Naive B cell (primary cell): ENCODE data around the gene ZNF668. TPM values are rescaled to one million over a fixed set of nuclear protein-coding genes. Genes with fewer than 3 reads are reported as not detected.
A peak's percentile ranks its signal among the peaks of the same experiment; 100 is the strongest.

Experiments
- ATAC-seq, 2 donors: fragments of 150-1000 bp; cut with Tn5 transposase; 2 replicates each; pipeline ENCODE4 v1.10.0; 2021; ENCODE audit warnings: low read depth in 2 of 2, mild to moderate bottlenecking in 2 of 2, moderate library complexity in 2 of 2
- DNase-seq: peaks from one replicate; pipeline ENCODE4 v3.0.0; 2022
- H3K27ac Mint-ChIP-seq, 6 donors: one replicate each; pipeline ENCODE4 v1.8.0; 2020 to 2022; ENCODE audit warnings: mild to moderate bottlenecking in 6 of 6, mixed read lengths in 6 of 6, moderate library complexity in 5 of 6, inconsistent platforms in 2 of 6
- H3K27me3 Mint-ChIP-seq, 3 donors: one replicate each; pipeline ENCODE4 v1.8.0; 2021 to 2022; ENCODE audit warnings: mixed read lengths in 3 of 3, mild to moderate bottlenecking in 1 of 3
- H3K36me3 Mint-ChIP-seq, 2 donors: one replicate each; pipeline ENCODE4 v1.8.0; 2020 to 2022; ENCODE audit warnings: mixed read lengths in 2 of 2, inconsistent platforms in 1 of 2, mild to moderate bottlenecking in 1 of 2
- H3K4me1 Mint-ChIP-seq, 3 donors: one replicate each; pipeline ENCODE4 v1.8.0; 2020 to 2022; ENCODE audit warnings: mixed read lengths in 3 of 3, inconsistent platforms in 1 of 3, mild to moderate bottlenecking in 1 of 3, moderate library complexity in 1 of 3
- H3K4me3 Mint-ChIP-seq, 8 donors: one replicate each; pipeline ENCODE4 v1.8.0; 2020 to 2022; ENCODE audit warnings: mild to moderate bottlenecking in 8 of 8, mixed read lengths in 8 of 8, moderate library complexity in 8 of 8, inconsistent platforms in 2 of 8
- H3K9me3 Mint-ChIP-seq, 7 donors: one replicate each; pipeline ENCODE4 v1.8.0; 2020 to 2022; ENCODE audit warnings: mixed read lengths in 7 of 7, mild to moderate bottlenecking in 5 of 7, inconsistent platforms in 2 of 7, moderate library complexity in 1 of 7
- polyA plus RNA-seq, 6 donors: library from polyadenylated mRNA; unstranded; fragments of 300-500 nt; fragmentation: Illumina TruSeq; gene quantifications; one replicate each; pipeline ENCODE4 v1.2.3, GENCODE V29; 2021; ENCODE audit warnings: low read depth in 6 of 6

The ZNF668 gene
- polyA plus RNA-seq, 6 donors from 2014 or later = 3.8 to 7.5 (median 5.9) TPM

DNA sequence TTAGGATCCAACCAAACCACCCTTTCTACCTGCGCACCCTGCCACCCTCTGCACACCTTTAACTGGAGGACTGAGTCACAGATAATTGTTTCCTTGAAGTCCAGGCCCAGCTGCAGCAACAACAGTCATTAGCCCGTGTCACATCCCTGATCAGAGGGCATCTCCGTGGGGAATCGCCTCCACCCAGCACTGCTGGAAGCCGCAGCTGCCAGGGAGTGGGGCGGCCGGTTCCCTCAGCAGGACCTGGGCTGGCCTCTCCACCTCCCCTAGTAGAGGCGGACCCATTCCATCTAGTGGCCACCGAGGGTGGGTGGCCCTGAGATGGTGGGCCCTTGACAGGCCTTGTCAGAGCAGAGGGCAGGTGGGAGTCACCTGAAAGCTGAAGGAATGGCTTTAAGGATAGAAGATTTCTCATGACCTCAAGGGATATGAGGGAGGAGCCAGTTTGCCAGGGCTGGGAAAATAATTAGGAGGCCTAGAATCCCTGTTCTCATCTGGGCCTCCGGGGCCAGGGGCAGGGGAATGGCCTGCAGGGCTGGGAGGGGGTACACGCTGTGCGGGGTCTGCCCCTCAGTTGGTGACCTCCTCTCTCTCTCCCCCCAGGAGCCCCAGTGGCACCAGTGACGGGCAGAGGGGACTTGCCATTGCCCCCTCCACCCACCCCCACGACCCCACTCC lies 8.5 kb upstream of the ZNF668 start:
- Mint-ChIP-seq H3K4me1 (peaks cover 9 to 37% (median 21%) of the 10 kb centered on the region in 3 donors), H3K36me3 (peaks cover 0 to 10% of the 10 kb centered on the region in 2 donors)

DNA sequence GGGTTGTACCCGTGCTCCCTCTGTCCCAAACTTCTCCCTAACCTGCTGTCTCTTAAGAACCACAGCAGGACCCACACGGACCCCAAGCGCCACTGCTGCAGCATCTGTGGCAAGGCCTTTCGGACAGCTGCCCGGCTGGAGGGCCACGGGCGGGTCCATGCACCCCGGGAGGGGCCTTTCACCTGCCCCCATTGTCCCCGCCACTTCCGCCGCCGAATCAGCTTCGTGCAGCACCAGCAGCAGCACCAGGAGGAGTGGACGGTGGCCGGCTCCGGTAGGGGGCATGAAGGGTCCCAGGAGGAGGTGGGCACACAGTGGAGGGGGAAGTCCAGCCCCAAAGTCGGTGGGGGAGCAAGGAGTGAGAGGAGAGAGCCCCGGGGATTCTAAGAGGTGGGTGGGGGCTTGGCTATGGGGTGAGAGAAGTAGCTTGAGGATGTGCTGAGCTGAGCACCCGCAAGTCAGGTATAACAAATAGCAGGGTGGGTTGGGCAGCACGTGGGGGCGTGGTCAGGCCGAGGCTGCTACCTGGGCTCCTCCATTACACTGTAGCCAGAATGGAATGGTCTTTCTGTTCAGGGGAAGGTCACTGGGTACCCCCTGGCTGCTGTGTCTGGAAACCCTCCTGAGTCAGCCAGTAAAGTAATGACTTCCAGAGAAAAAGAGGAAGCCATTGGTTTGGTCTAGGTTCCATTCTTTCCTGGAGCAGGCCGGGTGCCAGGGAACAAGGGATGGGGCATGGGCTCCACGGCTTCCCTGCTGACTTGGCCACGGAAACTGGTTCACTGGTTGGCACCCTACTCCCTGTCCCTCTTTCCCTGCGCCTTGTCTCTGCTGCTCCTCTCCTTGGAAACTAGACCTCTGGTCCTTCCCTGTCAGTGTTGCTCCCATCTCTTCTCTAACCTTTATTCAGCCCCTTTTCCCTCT lies 7.7 kb upstream of the ZNF668 start:
- no peak for DNase-seq
- no peaks in the 10 kb centered on the region for H3K27me3 Mint-ChIP-seq
- H3K36me3 Mint-ChIP-seq = peaks cover 0 to 10% of the 10 kb centered on the region in 2 donors
- H3K4me3 Mint-ChIP-seq = peak overlapping the region in 1 of 8 donors; percentile 42
- no peaks in the 10 kb centered on the region for H3K9me3 Mint-ChIP-seq
- H3K27ac Mint-ChIP-seq = peak overlapping the region in 1 of 6 donors; percentile 45
- no peak for ATAC-seq
- peaks cover 9 to 37% (median 22%) of the 10 kb centered on the region in 3 donors for H3K4me1 Mint-ChIP-seq

More for the DNA sequence above, 8.5 kb upstream of the ZNF668 start:
- H3K9me3 Mint-ChIP-seq = no peaks in the 10 kb centered on the region
- no peak for DNase-seq
- H3K27ac Mint-ChIP-seq = peak overlapping the region in 3 of 6 donors; percentile 24 to 45 (median 29)
- no peak for ATAC-seq
- no peaks in the 10 kb centered on the region for H3K27me3 Mint-ChIP-seq
- no peak overlapping the region for H3K4me3 Mint-ChIP-seq

DNA sequence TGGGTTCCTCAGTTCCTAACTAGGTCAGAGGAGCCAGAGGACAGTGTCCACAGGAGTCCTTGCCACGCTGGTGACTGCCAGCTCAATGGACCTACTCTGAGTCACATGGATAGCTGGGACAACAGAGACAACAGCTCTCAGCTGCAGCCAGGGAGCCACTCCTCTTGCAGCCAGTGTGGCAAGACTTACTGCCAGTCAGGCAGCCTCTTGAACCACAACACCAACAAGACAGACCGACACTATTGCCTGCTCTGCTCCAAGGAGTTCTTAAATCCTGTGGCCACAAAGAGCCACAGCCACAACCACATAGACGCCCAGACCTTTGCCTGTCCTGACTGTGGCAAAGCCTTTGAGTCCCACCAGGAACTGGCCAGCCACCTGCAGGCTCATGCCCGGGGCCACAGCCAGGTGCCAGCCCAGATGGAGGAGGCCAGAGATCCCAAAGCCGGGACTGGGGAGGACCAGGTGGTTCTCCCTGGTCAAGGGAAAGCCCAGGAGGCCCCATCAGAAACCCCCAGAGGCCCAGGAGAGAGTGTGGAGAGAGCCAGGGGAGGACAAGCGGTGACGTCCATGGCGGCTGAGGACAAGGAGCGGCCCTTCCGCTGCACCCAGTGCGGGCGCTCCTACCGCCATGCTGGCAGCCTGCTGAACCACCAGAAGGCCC lies 6.8 kb upstream of the ZNF668 start:
- H3K27ac Mint-ChIP-seq = peak overlapping the region in 1 of 6 donors; percentile 63
- H3K9me3 Mint-ChIP-seq = no peaks in the 10 kb centered on the region
- peak overlapping the region in 2 of 8 donors; percentile 35 to 47 for H3K4me3 Mint-ChIP-seq
- DNase-seq (no peak), ATAC-seq (no peak)
- H3K4me1 Mint-ChIP-seq = peaks cover 5 to 39% (median 28%) of the 10 kb centered on the region in 3 donors
- peaks cover 0 to 10% of the 10 kb centered on the region in 2 donors for H3K36me3 Mint-ChIP-seq
- H3K27me3 Mint-ChIP-seq = no peaks in the 10 kb centered on the region

DNA sequence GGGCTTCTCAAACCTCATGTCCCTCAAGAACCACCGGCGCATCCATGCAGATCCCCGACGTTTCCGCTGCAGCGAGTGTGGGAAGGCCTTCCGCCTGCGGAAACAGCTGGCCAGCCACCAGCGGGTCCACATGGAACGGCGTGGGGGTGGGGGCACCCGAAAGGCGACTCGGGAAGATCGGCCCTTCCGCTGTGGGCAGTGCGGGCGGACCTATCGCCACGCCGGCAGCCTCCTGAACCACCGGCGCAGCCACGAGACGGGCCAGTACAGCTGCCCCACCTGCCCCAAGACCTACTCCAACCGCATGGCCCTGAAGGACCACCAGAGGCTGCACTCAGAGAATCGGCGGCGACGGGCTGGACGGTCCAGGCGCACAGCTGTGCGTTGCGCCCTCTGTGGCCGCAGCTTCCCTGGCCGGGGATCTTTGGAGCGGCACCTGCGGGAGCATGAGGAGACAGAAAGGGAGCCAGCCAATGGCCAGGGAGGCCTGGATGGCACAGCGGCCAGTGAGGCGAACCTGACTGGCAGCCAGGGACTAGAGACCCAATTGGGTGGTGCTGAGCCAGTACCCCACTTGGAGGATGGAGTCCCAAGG lies 6.1 kb upstream of the ZNF668 start:
- DNase-seq (no peak), ATAC-seq (no peak)
- Mint-ChIP-seq H3K9me3 (no peaks in the 10 kb centered on the region), H3K27me3 (no peaks in the 10 kb centered on the region), H3K4me1 (peaks cover 6 to 47% (median 34%) of the 10 kb centered on the region in 3 donors), H3K4me3 (no peak overlapping the region), H3K36me3 (peaks cover 0 to 10% of the 10 kb centered on the region in 2 donors), H3K27ac (peak overlapping the region in 4 of 6 donors; percentile 32 to 63 (median 58))

DNA sequence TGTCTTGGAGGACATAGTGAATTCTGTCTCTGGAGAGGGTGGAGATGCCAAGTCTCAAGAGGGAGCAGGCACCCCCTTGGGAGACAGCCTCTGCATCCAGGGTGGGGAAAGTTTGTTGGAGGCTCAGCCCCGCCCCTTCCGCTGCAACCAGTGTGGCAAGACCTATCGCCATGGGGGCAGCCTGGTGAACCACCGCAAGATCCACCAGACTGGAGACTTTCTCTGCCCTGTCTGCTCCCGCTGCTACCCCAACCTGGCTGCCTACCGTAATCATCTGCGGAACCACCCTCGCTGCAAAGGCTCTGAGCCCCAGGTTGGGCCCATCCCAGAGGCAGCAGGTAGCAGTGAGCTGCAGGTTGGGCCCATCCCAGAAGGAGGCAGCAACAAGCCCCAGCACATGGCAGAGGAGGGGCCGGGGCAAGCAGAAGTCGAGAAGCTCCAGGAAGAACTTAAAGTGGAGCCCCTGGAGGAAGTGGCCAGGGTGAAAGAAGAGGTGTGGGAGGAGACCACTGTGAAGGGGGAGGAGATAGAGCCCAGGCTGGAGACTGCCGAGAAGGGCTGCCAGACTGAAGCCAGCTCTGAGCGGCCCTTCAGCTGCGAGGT lies 5.4 kb upstream of the ZNF668 start:
- Mint-ChIP-seq H3K4me1 (peaks cover 13 to 54% (median 41%) of the 10 kb centered on the region in 3 donors), H3K9me3 (no peaks in the 10 kb centered on the region), H3K27me3 (no peaks in the 10 kb centered on the region), H3K4me3 (no peak overlapping the region), H3K36me3 (peaks cover 0 to 10% of the 10 kb centered on the region in 2 donors), H3K27ac (peak overlapping the region in 1 of 6 donors; percentile 32)
- no peak for DNase-seq
- no peak for ATAC-seq

DNA sequence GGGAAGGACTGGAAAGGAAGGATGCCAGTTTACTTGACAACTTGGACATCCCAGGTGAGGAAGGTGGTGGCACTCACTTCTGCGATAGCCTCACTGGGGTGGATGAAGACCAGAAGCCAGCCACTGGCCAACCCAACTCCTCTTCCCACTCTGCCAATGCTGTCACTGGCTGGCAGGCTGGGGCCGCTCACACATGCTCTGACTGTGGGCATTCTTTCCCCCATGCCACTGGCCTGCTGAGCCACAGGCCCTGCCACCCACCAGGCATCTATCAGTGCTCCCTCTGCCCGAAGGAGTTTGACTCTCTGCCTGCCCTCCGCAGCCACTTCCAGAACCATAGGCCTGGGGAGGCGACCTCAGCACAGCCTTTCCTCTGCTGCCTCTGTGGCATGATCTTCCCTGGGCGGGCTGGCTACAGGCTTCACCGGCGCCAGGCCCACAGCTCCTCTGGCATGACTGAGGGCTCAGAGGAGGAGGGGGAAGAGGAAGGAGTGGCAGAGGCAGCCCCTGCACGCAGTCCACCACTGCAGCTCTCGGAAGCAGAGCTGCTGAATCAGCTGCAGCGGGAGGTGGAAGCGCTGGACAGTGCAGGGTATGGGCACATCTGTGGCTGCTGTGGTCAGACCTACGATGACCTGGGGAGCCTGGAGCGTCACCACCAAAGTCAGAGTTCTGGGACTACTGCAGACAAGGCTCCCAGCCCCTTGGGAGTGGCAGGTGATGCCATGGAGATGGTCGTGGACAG lies 4.7 kb upstream of the ZNF668 start:
- ATAC-seq (no peak), DNase-seq (no peak)
- no peaks in the 10 kb centered on the region for H3K27me3 Mint-ChIP-seq
- no peaks in the 10 kb centered on the region for H3K9me3 Mint-ChIP-seq
- H3K4me3 Mint-ChIP-seq = no peak overlapping the region
- peaks cover 0 to 10% of the 10 kb centered on the region in 2 donors for H3K36me3 Mint-ChIP-seq
- peak overlapping the region in 1 of 6 donors; percentile 87 for H3K27ac Mint-ChIP-seq
- H3K4me1 Mint-ChIP-seq = peaks cover 14 to 56% (median 41%) of the 10 kb centered on the region in 3 donors

DNA sequence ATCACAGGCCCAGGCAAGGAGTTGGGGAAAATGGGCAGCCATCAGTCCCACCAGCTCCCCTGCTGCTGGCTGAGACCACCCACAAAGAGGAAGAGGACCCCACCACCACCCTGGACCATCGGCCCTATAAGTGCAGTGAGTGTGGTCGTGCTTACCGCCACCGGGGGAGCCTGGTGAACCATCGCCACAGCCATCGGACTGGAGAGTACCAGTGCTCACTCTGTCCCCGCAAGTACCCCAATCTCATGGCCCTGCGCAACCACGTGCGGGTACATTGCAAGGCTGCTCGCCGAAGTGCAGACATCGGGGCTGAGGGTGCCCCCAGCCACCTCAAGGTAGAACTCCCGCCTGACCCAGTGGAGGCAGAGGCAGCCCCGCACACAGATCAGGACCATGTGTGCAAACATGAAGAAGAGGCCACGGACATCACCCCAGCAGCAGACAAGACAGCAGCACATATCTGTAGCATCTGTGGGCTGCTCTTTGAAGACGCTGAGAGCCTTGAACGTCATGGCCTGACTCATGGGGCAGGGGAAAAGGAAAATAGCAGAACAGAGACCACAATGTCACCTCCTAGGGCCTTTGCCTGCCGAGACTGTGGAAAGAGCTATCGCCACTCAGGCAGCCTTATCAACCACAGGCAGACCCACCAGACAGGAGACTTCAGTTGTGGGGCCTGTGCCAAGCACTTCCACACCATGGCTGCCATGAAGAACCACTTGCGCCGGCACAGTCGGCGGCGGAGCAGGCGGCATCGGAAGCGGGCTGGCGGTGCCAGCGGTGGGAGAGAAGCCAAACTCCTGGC lies 3.8 kb upstream of the ZNF668 start:
- no peaks in the 10 kb centered on the region for H3K9me3 Mint-ChIP-seq
- H3K27me3 Mint-ChIP-seq = no peaks in the 10 kb centered on the region
- peaks cover 15 to 59% (median 43%) of the 10 kb centered on the region in 3 donors for H3K4me1 Mint-ChIP-seq
- peak overlapping the region in 2 of 6 donors; percentile 47 to 87 for H3K27ac Mint-ChIP-seq
- ATAC-seq = no peak
- H3K4me3 Mint-ChIP-seq = peak overlapping the region in 1 of 8 donors; percentile 27
- no peak for DNase-seq
- peaks cover 0 to 10% of the 10 kb centered on the region in 2 donors for H3K36me3 Mint-ChIP-seq

DNA sequence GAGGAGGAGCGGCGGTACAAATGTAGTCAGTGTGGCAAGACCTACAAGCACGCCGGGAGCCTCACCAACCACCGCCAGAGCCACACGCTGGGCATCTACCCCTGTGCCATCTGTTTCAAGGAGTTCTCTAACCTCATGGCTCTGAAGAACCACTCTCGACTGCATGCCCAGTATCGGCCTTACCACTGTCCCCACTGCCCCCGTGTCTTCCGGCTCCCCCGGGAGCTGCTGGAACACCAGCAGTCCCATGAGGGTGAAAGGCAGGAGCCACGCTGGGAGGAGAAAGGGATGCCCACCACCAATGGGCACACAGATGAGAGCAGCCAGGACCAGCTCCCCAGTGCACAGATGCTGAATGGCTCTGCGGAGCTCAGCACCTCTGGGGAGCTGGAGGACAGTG lies 3.0 kb upstream of the ZNF668 start:
- Mint-ChIP-seq H3K4me1 (peaks cover 18 to 62% (median 48%) of the 10 kb centered on the region in 3 donors), H3K27ac (peak overlapping the region in 1 of 6 donors; percentile 47), H3K27me3 (no peaks in the 10 kb centered on the region), H3K9me3 (no peaks in the 10 kb centered on the region), H3K36me3 (peaks cover 0 to 10% of the 10 kb centered on the region in 2 donors), H3K4me3 (peak overlapping the region in 2 of 8 donors; percentile 3 to 27)
- ATAC-seq (no peak), DNase-seq (no peak)

DNA sequence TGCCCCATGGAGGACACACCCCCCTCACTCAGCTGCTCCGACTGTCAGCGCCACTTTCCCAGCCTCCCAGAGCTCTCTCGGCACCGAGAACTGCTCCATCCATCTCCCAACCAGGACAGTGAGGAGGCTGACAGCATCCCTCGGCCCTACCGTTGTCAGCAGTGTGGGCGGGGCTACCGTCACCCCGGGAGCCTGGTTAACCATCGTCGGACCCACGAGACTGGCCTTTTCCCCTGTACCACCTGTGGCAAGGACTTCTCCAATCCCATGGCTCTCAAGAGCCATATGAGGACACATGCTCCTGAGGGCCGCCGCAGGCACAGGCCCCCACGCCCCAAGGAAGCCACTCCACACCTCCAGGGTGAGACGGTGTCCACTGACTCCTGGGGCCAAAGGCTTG lies 2.3 kb upstream of the ZNF668 start:
- Mint-ChIP-seq H3K36me3 (peaks cover 0 to 10% of the 10 kb centered on the region in 2 donors), H3K4me1 (peaks cover 20 to 65% (median 49%) of the 10 kb centered on the region in 3 donors), H3K27ac (peak overlapping the region in 3 of 6 donors; percentile 47 to 78 (median 58)), H3K4me3 (peak overlapping the region in 5 of 8 donors; percentile 5 to 90 (median 40)), H3K9me3 (no peaks in the 10 kb centered on the region), H3K27me3 (no peaks in the 10 kb centered on the region)
- DNase-seq = no peak
- no peak for ATAC-seq

DNA sequence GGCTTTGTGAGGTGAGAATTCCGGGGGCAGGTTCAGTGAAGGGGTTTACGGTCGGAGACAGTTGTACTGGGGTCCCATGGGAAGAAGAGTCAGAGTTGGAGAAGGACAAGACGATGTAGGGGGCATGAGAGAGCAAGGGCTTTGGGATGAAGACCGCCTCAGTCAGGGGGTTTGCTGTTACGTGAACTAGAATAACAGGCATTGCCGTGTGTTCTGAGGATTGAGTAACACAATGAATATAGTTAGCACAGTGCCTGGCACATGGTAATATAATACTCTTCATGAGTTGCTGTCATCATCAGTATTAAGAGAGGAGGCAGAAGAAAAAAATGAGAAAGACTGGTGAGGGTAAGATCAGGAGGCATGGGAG lies 759 bp upstream of the ZNF668 start:
- peaks cover 20 to 64% (median 45%) of the 10 kb centered on the region in 3 donors for H3K4me1 Mint-ChIP-seq
- no peaks in the 10 kb centered on the region for H3K27me3 Mint-ChIP-seq
- H3K9me3 Mint-ChIP-seq = no peaks in the 10 kb centered on the region
- peak overlapping the region; percentile 90 to 99 (median 96) for H3K4me3 Mint-ChIP-seq
- H3K27ac Mint-ChIP-seq = peak overlapping the region; percentile 96 to 99 (median 98)
- ATAC-seq (no peak), DNase-seq (no peak)
- H3K36me3 Mint-ChIP-seq = peaks cover 0 to 10% of the 10 kb centered on the region in 2 donors

DNA sequence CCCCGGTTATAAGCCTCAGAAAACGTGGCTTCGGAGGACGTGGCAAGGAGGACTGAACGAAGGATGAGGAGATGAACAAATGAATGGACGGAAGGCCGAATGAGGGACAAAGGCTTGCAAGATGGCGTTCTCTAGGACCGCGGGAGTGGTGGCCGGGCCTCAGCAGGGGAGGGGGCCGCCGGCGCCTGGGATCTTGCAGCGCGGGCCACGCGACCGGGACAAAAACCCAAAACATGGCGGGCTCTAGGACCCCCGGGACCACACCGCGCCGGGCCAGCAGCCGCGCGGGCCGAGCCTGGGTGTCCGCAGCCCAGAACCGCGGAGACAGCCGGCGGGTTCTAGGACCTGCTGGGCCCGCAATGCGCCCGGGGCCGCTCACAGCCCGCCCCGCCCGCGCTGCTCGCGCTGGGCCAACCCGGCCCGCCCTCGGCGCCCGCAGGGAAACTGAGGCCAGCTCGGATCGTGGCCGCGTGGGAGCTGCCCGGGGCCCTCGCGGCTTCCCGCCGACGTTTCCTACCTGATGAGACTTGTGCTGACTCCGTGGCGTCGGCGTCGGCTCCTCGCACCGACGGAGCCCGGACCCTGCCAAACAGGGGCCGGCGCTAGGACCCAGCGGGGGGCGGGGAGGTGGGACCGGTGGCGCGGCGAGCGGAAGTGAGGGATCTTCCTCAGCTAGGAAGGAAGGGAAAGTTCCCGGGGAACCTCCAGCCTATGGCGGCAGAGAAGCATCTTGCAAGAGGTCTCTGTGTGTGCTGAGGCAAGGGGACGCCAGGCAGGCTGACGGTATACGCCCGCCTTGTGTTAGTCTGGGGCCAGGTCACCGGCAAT lies 684 bp downstream of the ZNF668 start:
- DNase-seq (peak; percentile 78), ATAC-seq (peak; percentile 51)
- peaks cover 0 to 8% of the 10 kb centered on the region in 2 donors for H3K36me3 Mint-ChIP-seq
- H3K9me3 Mint-ChIP-seq = no peaks in the 10 kb centered on the region
- peaks cover 25 to 53% (median 50%) of the 10 kb centered on the region in 3 donors for H3K4me1 Mint-ChIP-seq
- H3K4me3 Mint-ChIP-seq = peak overlapping the region; percentile 90 to 99 (median 97)
- peak overlapping the region; percentile 96 to 99 (median 98) for H3K27ac Mint-ChIP-seq
- no peaks in the 10 kb centered on the region for H3K27me3 Mint-ChIP-seq
